Adrenal gland (tissue), 12 donors: ENCODE data around the gene CD160. TPM values are rescaled to one million over a fixed set of nuclear protein-coding genes. Genes with fewer than 3 reads are reported as not detected.

Experiments used
- DNase-seq, 7 donors: peaks; one replicate each; pipeline ENCODE4 v3.0.0-alpha.2; 2019 to 2020
- H3K27ac ChIP-seq, 5 donors: fragments of 200-600 bp; sonication (generic) in 4 of 5; 1 replicate in 3 of 5; 2 replicates in 2 of 5; pipeline versions ENCODE4 v1.5.1 to v1.8.0; 2016 to 2020; ENCODE audit warnings: mild to moderate bottlenecking in 1 of 5
- H3K27me3 ChIP-seq: fragments of 200-600 bp; 2 replicates; pipeline ENCODE4 v1.8.0; 2021
- H3K36me3 ChIP-seq, 2 donors: fragments of 200-600 bp; replicated peaks in 1 of 2; 1 replicate in 1 of 2; 2 replicates in 1 of 2; pipeline versions ENCODE4 v1.5.1 to v1.8.0; 2018 to 2022
- H3K4me1 ChIP-seq, 2 donors: fragments of 200-600 bp; replicated peaks in 1 of 2; 1 replicate in 1 of 2; 2 replicates in 1 of 2; pipeline versions ENCODE4 v1.5.1 to v1.8.0; 2018 to 2021
- H3K4me3 ChIP-seq, 4 donors: fragments of 200-600 bp; sonication (generic) in 3 of 4; one replicate each; pipeline ENCODE4 v1.5.1; 2016 to 2018
- H3K9me3 ChIP-seq, 3 donors: fragments of 200-600 bp; sonication (generic) in 1 of 3; replicated peaks in 1 of 3; 1 replicate in 2 of 3; 2 replicates in 1 of 3; pipeline versions ENCODE4 v1.5.1 to v1.8.0; 2016 to 2021
- POLR2A ChIP-seq, 2 donors: fragments of 450-650 bp; IDR thresholded peaks; one replicate each; pipeline ENCODE4 v1.6.1; 2017; ENCODE audit warnings: antibody characterized with exemption in 2 of 2, mild to moderate bottlenecking in 2 of 2, moderate library complexity in 1 of 2
- WGBS, 4 donors: extraction: QIAGEN DNeasy Blood & Tissue Kit in 2 of 4; methylation state at CpG; one replicate each; pipeline versions ENCODE4 v1.1.5 to v1.1.7; 2013 to 2017; 5-methylcytosine and 5-hydroxymethylcytosine counted together
- intact Hi-C, 2 donors: fragments of 100-400 bp; cut with DNase I; formaldehyde crosslinking; loops; one replicate each; pipeline versions ENCODE4 v1.14.1 to v1.15.0; 2022 to 2023
- polyA plus RNA-seq, 3 donors: library from polyadenylated mRNA; stranded (reverse); fragments of 200-250 nt in 2 of 3; fragments of 350-450 nt in 1 of 3; fragmentation: Illumina TruSeq in 1 of 3; extraction: RNeasy Lipid Tissue Mini Kit (QIAGEN cat#74804) in 1 of 3; gene quantifications; one replicate each; pipeline ENCODE4 v1.2.3, GENCODE V29; 2013 to 2014
- total RNA-seq, 9 donors: library from RNA; depleted of rRNA in 4 of 9; stranded (reverse); fragments of >200 nt in 4 of 9; fragments of 120-200 nt in 1 of 9; fragmentation: NEBNext Ultra II Directional in 1 of 9; extraction: Animal tissue kit (Norgen Biotek cat#: 25700) in 1 of 9; gene quantifications; one replicate each; pipeline versions ENCODE4 v1.1.0 to v1.2.4, GENCODE V29; 2013 to 2023
- TF ChIP-seq, protein P1 (sequence below), 6 experiments: fragments of 450-650 bp in 4 of 6; fragments of 200-600 bp in 2 of 6; sonication (generic) in 1 of 6; IDR thresholded peaks; 1 replicate in 5 of 6; 2 replicates in 1 of 6; pipeline versions ENCODE4 v1.5.1 to v1.8.0; 2016 to 2021; ENCODE audit warnings: antibody characterized with exemption in 6 of 6, mild to moderate bottlenecking in 2 of 6, moderate library complexity in 1 of 6
- donor health status: healthy with polysubstance abuse.
- donor health status: Bipolar disorder and iron deficiency.
- donor health status: DM: yes; HTN: yes; CAD: no.
- donor health status: DM: no; HTN: no; CAD: no.
- donor health status: DM: no; HTN: no; CAD: no.
- donor health status: DM: yes; HTN: yes; CAD: no.

The CD160 gene
- total and polyA plus RNA-seq, 12 donors, result 0.10 to 0.48 (median 0.22) TPM; not detected in 7

DNA sequence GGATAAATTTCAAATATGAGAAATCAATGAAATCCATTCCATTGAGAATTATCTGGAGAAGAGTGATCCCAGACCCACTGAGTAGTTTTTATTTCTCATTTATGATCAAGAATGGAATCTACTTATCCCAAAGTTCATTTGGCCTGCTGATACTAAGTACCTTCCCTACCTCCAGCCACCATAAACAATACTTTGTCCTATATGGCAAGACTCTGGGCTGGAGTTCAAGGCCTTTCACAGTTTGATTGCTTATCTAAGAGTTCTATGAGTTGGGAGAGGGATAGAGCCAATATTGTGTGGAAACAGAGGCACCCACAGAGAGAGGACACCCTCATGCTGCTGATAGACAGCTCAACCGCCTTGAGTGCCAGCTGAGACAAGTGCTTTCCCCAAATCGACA is 17.2 kb upstream of the CD160 start:
- Histone ChIP-seq H3K27ac (no peak overlapping the region), H3K4me1 (no peaks in the 10 kb centered on the region), H3K9me3 (no peaks in the 10 kb centered on the region), H3K4me3 (no peak overlapping the region), H3K27me3 (no peaks in the 10 kb centered on the region), H3K36me3 (no peaks in the 10 kb centered on the region)
- WGBS, 4 donors, result 65 to 85% (median 72%) methylated on average over 2 of the region's 2 CpGs
- TF ChIP-seq, protein P1, sequence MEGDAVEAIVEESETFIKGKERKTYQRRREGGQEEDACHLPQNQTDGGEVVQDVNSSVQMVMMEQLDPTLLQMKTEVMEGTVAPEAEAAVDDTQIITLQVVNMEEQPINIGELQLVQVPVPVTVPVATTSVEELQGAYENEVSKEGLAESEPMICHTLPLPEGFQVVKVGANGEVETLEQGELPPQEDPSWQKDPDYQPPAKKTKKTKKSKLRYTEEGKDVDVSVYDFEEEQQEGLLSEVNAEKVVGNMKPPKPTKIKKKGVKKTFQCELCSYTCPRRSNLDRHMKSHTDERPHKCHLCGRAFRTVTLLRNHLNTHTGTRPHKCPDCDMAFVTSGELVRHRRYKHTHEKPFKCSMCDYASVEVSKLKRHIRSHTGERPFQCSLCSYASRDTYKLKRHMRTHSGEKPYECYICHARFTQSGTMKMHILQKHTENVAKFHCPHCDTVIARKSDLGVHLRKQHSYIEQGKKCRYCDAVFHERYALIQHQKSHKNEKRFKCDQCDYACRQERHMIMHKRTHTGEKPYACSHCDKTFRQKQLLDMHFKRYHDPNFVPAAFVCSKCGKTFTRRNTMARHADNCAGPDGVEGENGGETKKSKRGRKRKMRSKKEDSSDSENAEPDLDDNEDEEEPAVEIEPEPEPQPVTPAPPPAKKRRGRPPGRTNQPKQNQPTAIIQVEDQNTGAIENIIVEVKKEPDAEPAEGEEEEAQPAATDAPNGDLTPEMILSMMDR (IDR thresholded peaks at IDR 0.05), result no peak
- no peak for TF ChIP-seq POLR2A (IDR thresholded peaks at IDR 0.05)
- intact Hi-C loops, result no loop called here
- DNase-seq, result no peak

DNA sequence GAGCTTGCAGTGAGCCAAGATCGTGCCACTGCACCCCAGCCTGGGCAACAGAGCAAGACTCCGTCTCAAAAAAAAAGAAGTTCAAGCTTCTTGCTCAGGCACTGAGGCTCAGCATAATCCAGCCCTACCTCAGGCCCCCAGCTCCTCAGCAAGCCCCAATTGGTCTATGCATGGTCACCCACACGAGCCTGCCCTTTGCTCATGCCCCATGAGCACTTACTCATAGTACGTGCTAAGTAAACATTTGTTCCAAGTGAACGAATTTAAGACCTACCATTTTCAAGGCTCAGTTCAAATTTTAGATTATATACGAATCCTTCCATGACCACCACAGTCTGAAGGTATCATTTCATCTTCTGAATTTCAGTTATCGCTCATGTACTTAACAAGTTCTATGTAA is 16.5 kb upstream of the CD160 start:
- no peak for DNase-seq
- no peak for TF ChIP-seq POLR2A (IDR thresholded peaks at IDR 0.05)
- TF ChIP-seq, protein P1 (IDR thresholded peaks at IDR 0.05), result no peak
- H3K4me1 ChIP-seq, result peaks cover 0 to 7% of the 10 kb centered on the region in 2 donors
- no peaks in the 10 kb centered on the region for H3K9me3 ChIP-seq
- no peaks in the 10 kb centered on the region for H3K36me3 ChIP-seq
- H3K27me3 ChIP-seq, result no peaks in the 10 kb centered on the region
- 88 to 92% (median 89%) methylated on average over 7 of the region's 7 CpGs for WGBS, 4 donors
- intact Hi-C loops, result no loop called here
- H3K4me3 ChIP-seq, result no peak overlapping the region
- no peak overlapping the region for H3K27ac ChIP-seq

DNA sequence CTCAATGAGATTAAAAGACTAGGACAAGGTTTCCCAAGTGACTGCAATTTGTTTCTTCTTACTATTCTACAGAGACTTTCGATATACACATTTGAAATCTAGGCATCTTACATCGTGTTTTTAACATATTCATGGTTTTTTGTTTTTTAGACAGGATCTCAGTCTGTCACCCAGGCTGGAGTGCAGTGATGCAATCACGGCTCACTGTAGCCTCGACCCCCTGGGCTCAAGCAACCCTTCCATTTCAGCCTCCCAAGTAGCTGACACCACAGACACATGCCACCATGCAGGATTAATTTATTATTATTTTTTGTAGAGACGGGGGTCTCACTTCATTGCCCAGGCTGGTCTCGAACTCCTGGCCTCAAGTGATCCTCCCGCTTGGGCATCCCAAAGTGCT is 13.7 kb upstream of the CD160 start:
- H3K36me3 ChIP-seq, result no peaks in the 10 kb centered on the region
- H3K4me3 ChIP-seq, result no peak overlapping the region
- no peaks in the 10 kb centered on the region for H3K27me3 ChIP-seq
- intact Hi-C loops, result no loop called here
- H3K27ac ChIP-seq, result no peak overlapping the region
- H3K9me3 ChIP-seq, result no peaks in the 10 kb centered on the region
- peaks cover 0 to 13% of the 10 kb centered on the region in 2 donors for H3K4me1 ChIP-seq
- no peak for DNase-seq
- TF ChIP-seq, protein P1 (IDR thresholded peaks at IDR 0.05), result no peak
- no peak for TF ChIP-seq POLR2A (IDR thresholded peaks at IDR 0.05)
- WGBS, 4 donors, result 89 to 93% (median 90%) methylated on average over 7 of the region's 7 CpGs

DNA sequence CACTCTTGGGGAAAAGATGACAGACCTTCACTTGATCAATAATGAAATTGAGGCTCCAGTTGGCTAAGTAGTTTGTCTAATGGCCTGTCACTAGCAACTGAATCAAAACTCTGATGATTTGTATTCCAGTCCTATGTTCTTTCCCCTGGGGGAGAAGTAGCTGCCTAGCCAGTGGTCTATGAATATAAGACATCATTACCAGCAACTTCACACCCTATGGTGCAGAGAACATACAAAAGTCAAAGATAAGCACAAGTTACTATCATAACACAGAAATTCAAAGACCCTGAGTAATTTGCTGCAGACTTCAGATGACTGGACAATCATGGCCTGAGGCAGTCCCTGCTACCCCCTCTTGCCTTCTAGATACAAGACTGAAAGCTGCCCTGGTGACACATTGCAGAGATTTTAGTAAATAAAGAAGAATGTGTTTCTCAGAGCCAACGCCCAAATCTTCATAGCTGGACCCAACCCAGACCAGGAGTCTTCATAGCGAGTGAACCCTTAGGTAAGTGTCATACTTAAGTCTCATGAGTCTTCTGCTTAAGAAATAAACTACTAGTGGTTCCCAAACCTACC is 13.1 kb upstream of the CD160 start:
- H3K27me3 ChIP-seq, result no peaks in the 10 kb centered on the region
- no peaks in the 10 kb centered on the region for H3K9me3 ChIP-seq
- no peaks in the 10 kb centered on the region for H3K36me3 ChIP-seq
- peaks cover 0 to 13% of the 10 kb centered on the region in 2 donors for H3K4me1 ChIP-seq
- intact Hi-C loops, result no loop called here
- no peak overlapping the region for H3K4me3 ChIP-seq
- WGBS, 4 donors, result 88 to 94% (median 92%) methylated on average over 2 of the region's 2 CpGs
- no peak overlapping the region for H3K27ac ChIP-seq
- TF ChIP-seq POLR2A (IDR thresholded peaks at IDR 0.05), result no peak
- TF ChIP-seq, protein P1 (IDR thresholded peaks at IDR 0.05), result no peak
- DNase-seq, result no peak
